ENCODE results near the gene HELZ2. TPM values are rescaled to one million over a fixed set of nuclear protein-coding genes. Genes with fewer than 3 reads are reported as not detected.

The HELZ2 gene
- total and polyA plus RNA-seq, 8 donors = 14.0 to 53.3 (median 22.2) TPM

DNA sequence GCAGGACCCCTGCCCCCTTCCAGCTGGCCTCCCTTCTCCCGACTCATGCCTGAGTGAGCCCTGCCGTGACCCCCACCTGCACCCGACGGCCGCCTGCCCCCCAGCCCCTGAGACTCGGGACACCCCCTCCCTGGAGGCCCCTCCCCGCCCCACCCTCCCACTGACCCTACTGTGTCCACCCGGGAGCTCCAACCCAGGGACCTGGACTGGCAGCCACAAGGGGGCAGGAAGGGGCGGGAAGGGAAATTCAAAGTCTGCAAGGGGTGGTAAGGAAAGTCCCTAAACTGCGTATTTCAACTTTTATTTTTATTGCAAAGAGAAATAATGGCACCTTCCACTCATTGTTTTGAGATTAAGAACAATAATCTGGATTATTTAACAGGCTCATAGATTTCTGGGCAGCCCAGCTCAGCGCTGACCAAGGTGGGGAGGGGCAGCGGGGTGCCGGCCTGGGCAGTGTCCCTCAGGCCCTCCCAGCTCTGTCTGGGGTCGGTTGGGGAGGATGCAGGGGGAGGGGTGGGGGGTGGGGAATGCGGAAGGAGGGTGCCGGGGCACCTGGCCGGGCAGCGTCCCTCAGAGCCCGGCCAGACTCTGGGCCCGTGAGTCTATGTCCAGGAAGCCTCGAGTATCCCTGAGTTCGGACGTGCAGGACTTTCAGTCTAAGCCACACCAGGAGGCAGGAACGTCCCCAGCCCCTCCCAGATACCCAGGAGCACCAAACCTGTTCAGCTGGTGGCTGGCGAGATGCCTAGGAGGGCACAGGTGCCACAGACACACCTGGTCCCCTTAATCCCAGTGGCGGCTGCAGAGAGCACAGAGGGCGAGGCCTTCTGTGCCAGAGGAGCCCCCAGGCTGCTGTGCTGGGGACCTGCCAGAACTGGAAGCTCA is 35.6 kb downstream of the HELZ2 start:
- Histone ChIP-seq H3K4me1 (peaks cover 13 to 31% of the 10 kb centered on the region in 2 donors), H3K27ac (peak overlapping the region; percentile 85 to 89), H3K9me3 (no peaks in the 10 kb centered on the region), H3K36me3 (no peaks in the 10 kb centered on the region), H3K4me3 (peak overlapping the region; percentile 25 to 42), H3K27me3 (peaks cover 0 to 32% of the 10 kb centered on the region in 2 donors)
- DNase-seq = peak in 2 of 4 donors; percentile 75 to 81
- ATAC-seq = peak; percentile 36
- intact Hi-C loops (cut with DNase I) = no loop called here
- TF ChIP-seq, protein P1, sequence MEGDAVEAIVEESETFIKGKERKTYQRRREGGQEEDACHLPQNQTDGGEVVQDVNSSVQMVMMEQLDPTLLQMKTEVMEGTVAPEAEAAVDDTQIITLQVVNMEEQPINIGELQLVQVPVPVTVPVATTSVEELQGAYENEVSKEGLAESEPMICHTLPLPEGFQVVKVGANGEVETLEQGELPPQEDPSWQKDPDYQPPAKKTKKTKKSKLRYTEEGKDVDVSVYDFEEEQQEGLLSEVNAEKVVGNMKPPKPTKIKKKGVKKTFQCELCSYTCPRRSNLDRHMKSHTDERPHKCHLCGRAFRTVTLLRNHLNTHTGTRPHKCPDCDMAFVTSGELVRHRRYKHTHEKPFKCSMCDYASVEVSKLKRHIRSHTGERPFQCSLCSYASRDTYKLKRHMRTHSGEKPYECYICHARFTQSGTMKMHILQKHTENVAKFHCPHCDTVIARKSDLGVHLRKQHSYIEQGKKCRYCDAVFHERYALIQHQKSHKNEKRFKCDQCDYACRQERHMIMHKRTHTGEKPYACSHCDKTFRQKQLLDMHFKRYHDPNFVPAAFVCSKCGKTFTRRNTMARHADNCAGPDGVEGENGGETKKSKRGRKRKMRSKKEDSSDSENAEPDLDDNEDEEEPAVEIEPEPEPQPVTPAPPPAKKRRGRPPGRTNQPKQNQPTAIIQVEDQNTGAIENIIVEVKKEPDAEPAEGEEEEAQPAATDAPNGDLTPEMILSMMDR (IDR thresholded peaks at IDR 0.05) = peak in 1 of 2 donors; percentile 0

DNA sequence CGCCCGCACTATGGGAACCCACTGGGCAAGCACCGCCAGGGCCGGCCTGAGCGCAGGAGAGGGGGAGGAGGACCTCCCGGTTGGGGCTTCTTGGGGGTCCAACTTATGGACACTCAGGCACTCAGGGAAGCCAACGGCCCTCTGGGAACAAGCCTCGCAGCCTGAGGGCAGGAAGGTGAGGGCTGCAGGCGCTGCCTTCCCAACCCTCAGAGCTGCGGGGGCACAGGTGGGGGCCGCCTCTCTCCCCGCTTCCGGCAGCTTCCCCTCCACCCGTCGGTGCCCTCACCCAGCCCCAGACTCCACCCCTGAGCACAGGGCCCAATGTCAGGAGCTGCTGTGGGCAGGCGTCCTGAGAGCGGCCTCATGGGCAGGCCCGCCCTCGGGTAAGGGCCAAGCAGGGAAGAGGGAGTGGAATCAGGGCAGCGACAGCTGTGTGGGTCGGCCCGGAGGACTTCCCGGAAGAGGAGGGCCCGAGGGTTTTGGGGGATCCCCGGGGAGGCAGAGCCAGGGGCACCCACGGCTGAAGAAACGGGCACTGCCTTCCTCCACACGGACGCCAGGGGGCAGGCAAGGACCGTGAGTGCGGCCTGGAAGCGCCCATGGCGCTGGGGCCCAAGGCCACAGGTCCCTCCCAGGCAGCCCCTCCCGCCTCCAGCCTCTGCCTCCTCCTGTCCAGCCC is 36.4 kb downstream of the HELZ2 start:
- Histone ChIP-seq H3K4me3 (peak overlapping the region; percentile 25 to 42), H3K4me1 (peaks cover 13 to 31% of the 10 kb centered on the region in 2 donors), H3K27ac (peak overlapping the region; percentile 85 to 89), H3K9me3 (no peaks in the 10 kb centered on the region), H3K36me3 (no peaks in the 10 kb centered on the region), H3K27me3 (peaks cover 0 to 38% of the 10 kb centered on the region in 2 donors)
- intact Hi-C loops (cut with DNase I) = no loop called here
- peak; percentile 75 to 99 (median 94) for DNase-seq
- TF ChIP-seq, protein P1 (IDR thresholded peaks at IDR 0.05) = peak; percentile 95 to 99
- peak; percentile 92 for ATAC-seq

DNA sequence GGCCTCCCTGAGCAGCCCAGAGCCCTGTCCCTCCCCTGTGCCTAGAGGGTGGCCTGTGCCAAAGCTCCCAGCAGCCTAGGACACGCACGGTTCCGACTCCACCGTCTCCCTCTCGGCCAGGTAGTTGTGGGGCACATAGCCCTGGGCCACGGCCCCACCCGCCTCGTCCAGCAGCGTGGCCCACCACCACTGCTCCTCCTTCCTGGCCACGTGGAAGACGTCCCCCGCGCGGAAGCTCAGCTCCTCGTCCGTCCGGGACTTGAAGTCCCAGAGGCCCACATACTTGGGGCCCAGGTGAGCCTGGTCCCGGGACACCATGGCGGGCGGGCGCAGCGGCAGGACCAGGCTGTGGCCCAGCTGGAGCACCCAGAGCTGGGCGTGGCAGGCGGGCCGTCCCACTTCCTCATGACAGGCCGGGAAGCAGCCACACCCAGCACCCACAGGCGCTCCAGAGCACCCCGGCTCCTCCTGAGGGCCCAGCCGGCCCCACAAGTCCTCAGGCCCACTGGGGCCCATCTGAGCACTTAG is 37.0 kb downstream of the HELZ2 start, which contains the start of gene PTK6:
Gene PTK6 (minus strand): TSS at position 380 of the 528 bp plus-strand sequence. CDS start 62 bp downstream, at position 318.
- Histone ChIP-seq H3K4me1 (peaks cover 13 to 31% of the 10 kb centered on the region in 2 donors), H3K36me3 (no peaks in the 10 kb centered on the region), H3K4me3 (peak within 1 kb of the TSS; percentile 25 to 42), H3K9me3 (no peaks in the 10 kb centered on the region), H3K27me3 (peaks cover 0 to 41% of the 10 kb centered on the region in 2 donors), H3K27ac (peak within 1 kb of the TSS; percentile 85 to 89)
- peak in 2 of 4 donors; percentile 88 to 94 for DNase-seq
- intact Hi-C loops (cut with DNase I) = no loop called here
- TF ChIP-seq, protein P1 (IDR thresholded peaks at IDR 0.05) = no peak
- ATAC-seq = peak; percentile 69

DNA sequence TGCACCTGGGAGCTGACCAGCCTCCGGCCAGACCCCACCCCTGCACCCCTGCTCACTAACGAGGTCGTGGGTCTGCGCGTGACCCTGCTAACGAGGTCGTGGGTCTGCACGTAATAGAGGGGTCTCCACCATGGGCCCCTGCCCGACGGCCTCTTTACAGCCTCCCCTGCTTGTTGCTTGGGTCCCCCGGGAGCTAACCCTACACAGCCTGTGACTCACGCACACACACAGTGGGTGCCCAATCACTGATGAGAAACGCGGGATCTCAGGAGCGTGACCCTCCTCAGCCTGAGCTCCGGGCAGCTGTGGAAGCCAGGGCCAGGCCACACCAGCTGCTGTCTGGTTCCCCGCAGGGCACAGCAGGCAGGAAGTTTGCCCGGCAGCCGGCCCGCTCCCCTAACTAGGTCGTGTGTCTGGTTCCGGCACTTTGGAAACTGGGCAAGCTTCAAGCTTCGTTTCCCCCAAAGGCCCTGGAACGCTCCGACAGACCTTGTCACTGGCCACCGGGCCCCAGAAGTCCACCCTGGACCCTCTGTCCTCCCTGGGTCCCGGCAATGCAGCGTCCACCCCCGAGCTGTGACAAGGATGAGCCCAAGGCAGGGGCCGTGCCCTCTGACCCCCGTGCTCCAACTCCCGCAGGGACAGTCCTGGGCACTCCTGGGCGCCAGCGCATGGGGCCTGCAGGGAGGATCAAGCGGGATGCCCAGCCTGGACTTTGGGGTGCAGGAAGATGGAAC is 37.6 kb downstream of the HELZ2 start:
- DNase-seq (peak in 1 of 4 donors; percentile 82), ATAC-seq (no peak)
- intact Hi-C loops (cut with DNase I) = no loop called here
- TF ChIP-seq, protein P1 (IDR thresholded peaks at IDR 0.05) = no peak
- Histone ChIP-seq H3K4me3 (peak overlapping the region; percentile 25 to 42), H3K4me1 (peaks cover 13 to 31% of the 10 kb centered on the region in 2 donors), H3K9me3 (no peaks in the 10 kb centered on the region), H3K27me3 (peaks cover 0 to 41% of the 10 kb centered on the region in 2 donors), H3K27ac (peak overlapping the region in 1 of 2 donors; percentile 85), H3K36me3 (no peaks in the 10 kb centered on the region)

Measured in left lung (tissue), 10 donors.